DND-41 (cell line): ENCODE measurements around the gene NOSIP.

ENCODE experiments used
- EZH2 ChIP-seq: IDR thresholded peaks from 3 replicates; pipeline ENCODE4 v1.6.1; 2012; ENCODE audit warnings: borderline replicate concordance, low read depth, mild to moderate bottlenecking, moderate library complexity, low read length, inconsistent platforms; ENCODE audit not compliant: severe bottlenecking
- TF ChIP-seq, protein P1 (sequence below): IDR thresholded peaks from 2 replicates; pipeline ENCODE4 v1.5.1; 2012; ENCODE audit warnings: borderline replicate concordance, low read length, moderate library complexity, mild to moderate bottlenecking; ENCODE audit not compliant: poor library complexity, severe bottlenecking; ENCODE audit errors: extremely low read depth

DNA sequence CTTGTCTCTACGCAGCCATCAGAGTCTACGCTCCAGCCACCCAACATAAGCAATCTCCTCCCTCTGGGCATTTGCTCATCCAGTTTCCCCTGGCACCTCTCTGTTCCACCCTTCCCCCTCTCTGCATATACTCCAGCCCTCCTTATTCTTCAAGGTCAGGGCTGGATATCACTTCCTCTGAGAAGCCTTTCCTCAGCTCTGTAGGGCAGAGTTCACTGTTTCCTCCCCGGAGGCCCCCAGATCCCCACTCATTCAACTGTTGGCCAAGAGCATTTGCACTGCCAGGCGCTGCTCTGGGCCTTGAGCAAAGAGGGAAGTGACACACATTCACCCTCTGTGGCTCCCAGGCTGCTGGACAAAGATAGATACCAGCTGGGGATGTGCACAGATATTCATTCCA is 64.6 kb downstream of the NOSIP start:
- TF ChIP-seq, protein P1, sequence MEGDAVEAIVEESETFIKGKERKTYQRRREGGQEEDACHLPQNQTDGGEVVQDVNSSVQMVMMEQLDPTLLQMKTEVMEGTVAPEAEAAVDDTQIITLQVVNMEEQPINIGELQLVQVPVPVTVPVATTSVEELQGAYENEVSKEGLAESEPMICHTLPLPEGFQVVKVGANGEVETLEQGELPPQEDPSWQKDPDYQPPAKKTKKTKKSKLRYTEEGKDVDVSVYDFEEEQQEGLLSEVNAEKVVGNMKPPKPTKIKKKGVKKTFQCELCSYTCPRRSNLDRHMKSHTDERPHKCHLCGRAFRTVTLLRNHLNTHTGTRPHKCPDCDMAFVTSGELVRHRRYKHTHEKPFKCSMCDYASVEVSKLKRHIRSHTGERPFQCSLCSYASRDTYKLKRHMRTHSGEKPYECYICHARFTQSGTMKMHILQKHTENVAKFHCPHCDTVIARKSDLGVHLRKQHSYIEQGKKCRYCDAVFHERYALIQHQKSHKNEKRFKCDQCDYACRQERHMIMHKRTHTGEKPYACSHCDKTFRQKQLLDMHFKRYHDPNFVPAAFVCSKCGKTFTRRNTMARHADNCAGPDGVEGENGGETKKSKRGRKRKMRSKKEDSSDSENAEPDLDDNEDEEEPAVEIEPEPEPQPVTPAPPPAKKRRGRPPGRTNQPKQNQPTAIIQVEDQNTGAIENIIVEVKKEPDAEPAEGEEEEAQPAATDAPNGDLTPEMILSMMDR: no peak
- no peak for TF ChIP-seq EZH2
